Measurements from ENCODE around the gene PRDM13.
A peak's percentile ranks its signal among the peaks of the same experiment; 100 is the strongest.
"Not testable (repeated sequence)": the region's sequence is repeated elsewhere in the genome, so short reads cannot be mapped to it uniquely, and the experiment has no call there.

The PRDM13 gene

DNA sequence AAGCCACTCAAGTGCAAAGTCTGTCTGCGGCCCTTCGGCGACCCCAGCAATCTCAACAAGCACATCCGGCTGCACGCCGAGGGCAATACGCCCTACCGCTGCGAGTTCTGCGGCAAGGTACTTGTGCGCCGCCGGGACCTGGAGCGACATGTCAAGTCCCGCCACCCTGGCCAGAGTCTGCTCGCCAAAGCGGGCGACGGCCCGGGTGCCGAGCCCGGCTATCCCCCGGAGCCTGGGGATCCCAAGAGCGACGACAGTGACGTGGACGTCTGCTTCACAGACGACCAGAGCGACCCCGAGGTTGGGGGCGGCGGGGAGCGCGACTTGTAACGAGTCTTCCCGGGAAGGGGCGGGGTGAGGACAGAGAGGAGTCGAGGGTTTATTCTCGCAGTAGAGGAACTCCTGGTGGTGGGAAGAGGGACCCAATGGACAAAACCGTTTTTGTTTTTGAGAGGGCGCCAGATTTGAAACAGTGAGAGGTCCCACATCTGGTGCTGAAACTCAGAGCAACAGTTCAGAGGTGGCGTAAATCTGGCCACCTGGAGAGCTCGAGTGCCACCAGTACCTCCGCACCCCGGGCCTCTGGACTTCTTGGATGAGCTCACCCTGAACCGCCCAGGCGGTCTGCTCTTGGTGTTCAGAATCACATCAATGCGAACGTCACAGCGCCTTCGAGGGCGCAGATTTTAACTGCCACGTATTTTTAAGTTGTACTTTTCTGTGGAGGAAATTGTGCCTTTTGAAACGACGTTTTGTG lies 8.0 kb downstream of the PRDM13 start:
- Histone ChIP-seq H3K9ac (ENCODE audit: insufficient read length) (peak overlapping the region; percentile 39), H3K36me3 (ENCODE audit: insufficient read depth, low read length) (no peaks in the 10 kb centered on the region), H3K27ac (no peak overlapping the region), H3K9me3 (ENCODE audit: low read depth, low read length) (no peaks in the 10 kb centered on the region), H3K4me3 (peak overlapping the region; percentile 81)
- TF ChIP-seq EZH2 (IDR thresholded peaks at IDR 0.05) (no peak), FOXP2 (optimal IDR thresholded peaks at IDR 0.05; ENCODE audit: control extremely low read depth, extremely low read length, insufficient read depth) (no peak), POLR2AphosphoS5 (IDR thresholded peaks at IDR 0.05; ENCODE audit: borderline replicate concordance, low read depth, low read length) (no peak)
- no peak for DNase-seq (ENCODE audit: low read depth, low spot score)

DNA sequence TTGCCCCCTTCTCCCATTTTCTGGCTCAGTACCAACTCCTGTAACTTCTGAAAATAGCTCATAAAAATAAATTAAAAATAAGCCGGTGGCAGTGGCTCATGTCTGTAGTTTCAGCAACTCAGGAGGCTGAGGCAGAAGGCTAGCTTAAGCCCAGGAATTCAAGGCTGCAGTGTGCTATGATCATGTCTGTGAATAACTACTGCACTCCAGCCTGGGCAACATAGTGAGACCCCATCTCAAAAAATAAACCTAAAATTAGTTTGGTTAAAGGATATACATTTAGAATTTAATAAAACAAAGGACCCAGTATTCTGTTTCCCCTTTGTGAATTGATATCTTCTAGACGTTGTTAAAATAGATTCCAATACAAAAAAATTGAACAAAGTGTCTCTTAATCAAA lies 10.5 kb downstream of the PRDM13 start:
- Histone ChIP-seq H3K9me3 (ENCODE audit: low read depth, low read length) (no peaks in the 10 kb centered on the region), H3K36me3 (ENCODE audit: insufficient read depth, low read length) (no peaks in the 10 kb centered on the region), H3K4me3 (no peak overlapping the region), H3K27ac (no peak overlapping the region), H3K9ac (ENCODE audit: insufficient read length) (no peak overlapping the region)
- no peak for DNase-seq (ENCODE audit: low read depth, low spot score)
- TF ChIP-seq EZH2 (IDR thresholded peaks at IDR 0.05): no peak
- TF ChIP-seq FOXP2 (optimal IDR thresholded peaks at IDR 0.05; ENCODE audit: control extremely low read depth, extremely low read length, insufficient read depth): no peak
- TF ChIP-seq POLR2AphosphoS5 (IDR thresholded peaks at IDR 0.05; ENCODE audit: borderline replicate concordance, low read depth, low read length): no peak

DNA sequence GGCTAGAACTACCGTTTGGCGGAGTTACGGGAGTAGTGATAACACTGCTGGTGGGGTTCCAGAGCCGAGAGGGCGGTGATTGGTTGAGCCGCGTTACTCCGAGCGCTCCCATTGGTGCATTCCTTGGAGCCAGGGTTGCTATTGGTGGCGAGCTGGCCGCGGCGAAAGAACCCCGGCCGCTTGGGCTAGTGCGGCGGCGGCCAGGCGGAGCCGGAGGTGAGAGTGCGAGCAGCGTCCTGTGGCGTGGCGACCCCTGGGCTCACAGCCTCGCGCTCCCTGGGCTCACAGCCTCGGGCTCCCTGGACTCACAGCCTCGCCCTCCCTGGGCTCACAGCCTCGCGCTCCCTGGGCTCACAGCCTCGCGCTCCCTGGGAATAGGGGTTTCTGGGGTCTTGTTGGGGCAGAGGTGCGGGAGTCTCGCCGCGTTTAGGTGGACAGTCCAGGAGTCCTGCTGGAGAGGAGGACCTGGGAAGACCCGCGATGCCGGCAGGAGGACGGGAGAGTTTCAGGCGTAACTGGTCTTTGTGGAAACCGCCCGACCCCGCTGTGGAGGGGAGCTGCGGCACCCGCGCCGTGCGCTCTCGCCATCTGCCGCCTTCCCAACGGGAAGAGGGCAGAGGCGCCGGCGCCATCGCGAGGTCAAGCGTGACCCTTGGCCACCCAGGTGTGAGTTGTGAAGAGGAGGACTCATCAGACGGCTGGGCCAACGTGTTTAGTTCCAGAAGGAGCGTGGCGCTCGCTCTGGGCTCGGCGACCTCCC lies 12.2 kb downstream of the PRDM13 start:
- Histone ChIP-seq H3K9me3 (ENCODE audit: low read depth, low read length) (no peaks in the 10 kb centered on the region), H3K9ac (ENCODE audit: insufficient read length) (no peak overlapping the region), H3K4me3 (no peak overlapping the region), H3K36me3 (ENCODE audit: insufficient read depth, low read length) (no peaks in the 10 kb centered on the region), H3K27ac (no peak overlapping the region)
- no peak for DNase-seq (ENCODE audit: low read depth, low spot score)
- no peak for TF ChIP-seq POLR2AphosphoS5 (IDR thresholded peaks at IDR 0.05; ENCODE audit: borderline replicate concordance, low read depth, low read length)
- TF ChIP-seq FOXP2 (optimal IDR thresholded peaks at IDR 0.05; ENCODE audit: control extremely low read depth, extremely low read length, insufficient read depth): no peak

DNA sequence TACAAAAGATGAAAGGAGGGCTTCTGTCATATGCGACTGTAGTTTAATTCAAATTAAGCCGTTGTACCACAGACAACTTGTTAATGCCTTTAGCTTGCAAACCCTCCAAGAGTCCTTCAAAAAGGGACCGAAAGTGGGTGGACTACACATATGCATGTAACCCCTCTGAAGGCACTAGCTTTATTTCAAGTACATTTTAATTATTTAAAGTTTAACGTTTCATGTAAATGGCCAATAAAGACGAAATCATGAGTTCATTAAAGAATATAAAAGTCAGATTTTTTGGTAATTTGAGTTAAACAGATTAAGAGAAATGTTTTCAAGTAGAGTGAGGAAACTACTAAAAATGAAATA lies 12.8 kb downstream of the PRDM13 start:
- Histone ChIP-seq H3K36me3 (ENCODE audit: insufficient read depth, low read length) (no peaks in the 10 kb centered on the region), H3K27ac (no peak overlapping the region), H3K9ac (ENCODE audit: insufficient read length) (no peak overlapping the region), H3K9me3 (ENCODE audit: low read depth, low read length) (no peaks in the 10 kb centered on the region), H3K4me3 (no peak overlapping the region)
- TF ChIP-seq FOXP2 (optimal IDR thresholded peaks at IDR 0.05; ENCODE audit: control extremely low read depth, extremely low read length, insufficient read depth): no peak
- no peak for TF ChIP-seq EZH2 (IDR thresholded peaks at IDR 0.05)
- no peak for TF ChIP-seq POLR2AphosphoS5 (IDR thresholded peaks at IDR 0.05; ENCODE audit: borderline replicate concordance, low read depth, low read length)
- no peak for DNase-seq (ENCODE audit: low read depth, low spot score)

DNA sequence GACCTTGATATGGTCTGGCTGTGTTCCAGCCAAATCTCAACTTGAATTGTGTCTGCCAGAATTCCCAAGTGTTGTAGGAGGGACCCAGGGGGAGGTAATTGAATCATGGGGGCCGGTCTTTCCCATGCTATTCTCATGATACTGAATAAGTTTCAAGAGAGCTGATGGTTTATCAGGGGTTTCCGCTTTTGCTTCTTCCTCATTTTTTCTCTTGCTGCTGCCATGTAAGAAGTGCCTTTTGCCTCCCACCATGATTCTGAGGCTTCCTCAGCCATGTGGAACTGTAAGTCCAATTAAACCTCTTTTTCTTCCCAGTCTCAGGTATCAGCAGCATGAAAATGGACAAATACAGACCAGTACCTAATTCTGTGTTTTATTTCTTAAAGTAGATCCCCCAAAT lies 15.4 kb downstream of the PRDM13 start:
- not testable (repeated sequence) for H3K27ac ChIP-seq; H3K9ac ChIP-seq (ENCODE audit: insufficient read length); H3K36me3 ChIP-seq (ENCODE audit: insufficient read depth, low read length); DNase-seq (ENCODE audit: low read depth, low spot score); H3K9me3 ChIP-seq (ENCODE audit: low read depth, low read length); H3K4me3 ChIP-seq

DNA sequence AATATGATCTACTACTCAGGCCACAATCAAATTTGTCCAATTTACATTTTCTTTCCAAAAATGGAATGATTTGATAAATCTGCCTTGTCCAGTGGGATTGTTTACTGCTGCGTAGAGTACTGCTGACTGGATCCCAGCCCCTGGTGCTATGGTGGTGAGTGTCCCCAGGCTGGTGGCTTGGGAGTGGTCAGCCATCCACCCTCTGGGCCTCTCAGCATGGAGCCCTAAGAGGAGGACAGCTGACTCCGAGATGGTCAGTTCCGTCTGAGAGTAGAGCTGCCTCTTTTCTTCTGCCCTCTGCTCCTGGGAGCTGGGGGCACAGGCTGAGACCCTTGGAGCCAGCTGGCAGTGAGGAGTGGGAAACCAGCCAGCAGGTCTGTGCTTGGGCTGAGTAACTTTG lies 22.7 kb downstream of the PRDM13 start:
- Histone ChIP-seq H3K9me3 (ENCODE audit: low read depth, low read length) (no peaks in the 10 kb centered on the region), H3K9ac (ENCODE audit: insufficient read length) (no peak overlapping the region), H3K4me3 (no peak overlapping the region), H3K27ac (no peak overlapping the region), H3K36me3 (ENCODE audit: insufficient read depth, low read length) (no peaks in the 10 kb centered on the region)
- DNase-seq (ENCODE audit: low read depth, low spot score): no peak
- TF ChIP-seq POLR2AphosphoS5 (IDR thresholded peaks at IDR 0.05; ENCODE audit: borderline replicate concordance, low read depth, low read length) (no peak), FOXP2 (optimal IDR thresholded peaks at IDR 0.05; ENCODE audit: control extremely low read depth, extremely low read length, insufficient read depth) (no peak), EZH2 (IDR thresholded peaks at IDR 0.05) (no peak)

DNA sequence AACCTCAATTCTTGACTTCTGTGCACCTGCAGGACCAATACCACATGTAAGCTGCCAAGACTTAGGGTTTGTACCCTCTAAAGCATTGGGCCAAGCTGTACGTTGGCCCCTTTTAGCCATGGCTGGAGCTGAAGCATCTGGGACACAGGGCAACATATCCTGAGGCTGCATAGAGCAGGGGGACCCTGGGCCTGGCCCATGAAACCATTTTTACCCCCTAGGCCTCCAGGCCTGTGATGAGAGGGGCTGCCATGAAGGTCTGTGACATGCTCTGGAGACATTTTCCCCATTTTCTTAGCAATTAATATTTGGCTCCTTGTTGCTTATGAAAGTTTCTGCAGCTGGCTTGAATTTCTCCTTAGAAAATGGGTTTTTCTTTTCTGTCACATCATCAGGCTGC lies 31.0 kb downstream of the PRDM13 start:
- H3K9me3 ChIP-seq (ENCODE audit: low read depth, low read length): no peaks in the 10 kb centered on the region
- no peak overlapping the region for H3K27ac ChIP-seq
- H3K4me3 ChIP-seq: no peak overlapping the region
- no peak for DNase-seq (ENCODE audit: low read depth, low spot score)
- TF ChIP-seq POLR2AphosphoS5 (IDR thresholded peaks at IDR 0.05; ENCODE audit: borderline replicate concordance, low read depth, low read length): no peak
- TF ChIP-seq FOXP2 (optimal IDR thresholded peaks at IDR 0.05; ENCODE audit: control extremely low read depth, extremely low read length, insufficient read depth): no peak
- H3K9ac ChIP-seq (ENCODE audit: insufficient read length): no peak overlapping the region
- H3K36me3 ChIP-seq (ENCODE audit: insufficient read depth, low read length): no peaks in the 10 kb centered on the region

DNA sequence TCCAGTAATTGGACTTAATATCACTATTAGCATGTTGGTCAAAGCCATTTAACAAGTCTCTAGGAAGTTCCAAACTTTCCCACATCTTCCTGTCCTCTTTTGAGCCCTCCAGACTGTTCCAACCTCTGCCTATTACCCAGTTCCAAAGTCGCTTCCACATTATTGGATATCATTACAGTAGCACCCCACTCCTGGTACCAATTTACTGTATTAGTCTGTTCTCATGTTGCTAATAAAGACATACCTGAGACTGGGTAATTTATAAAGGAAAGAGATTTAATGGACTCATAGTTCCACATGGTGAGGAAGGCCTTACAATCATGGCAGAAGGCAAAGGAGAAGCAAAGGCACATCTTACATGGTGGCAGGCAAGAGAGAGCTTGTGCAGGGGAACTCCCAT lies 31.7 kb downstream of the PRDM13 start:
- not testable (repeated sequence) for DNase-seq (ENCODE audit: low read depth, low spot score); H3K27ac ChIP-seq; H3K4me3 ChIP-seq; H3K36me3 ChIP-seq (ENCODE audit: insufficient read depth, low read length); H3K9ac ChIP-seq (ENCODE audit: insufficient read length); H3K9me3 ChIP-seq (ENCODE audit: low read depth, low read length)

DNA sequence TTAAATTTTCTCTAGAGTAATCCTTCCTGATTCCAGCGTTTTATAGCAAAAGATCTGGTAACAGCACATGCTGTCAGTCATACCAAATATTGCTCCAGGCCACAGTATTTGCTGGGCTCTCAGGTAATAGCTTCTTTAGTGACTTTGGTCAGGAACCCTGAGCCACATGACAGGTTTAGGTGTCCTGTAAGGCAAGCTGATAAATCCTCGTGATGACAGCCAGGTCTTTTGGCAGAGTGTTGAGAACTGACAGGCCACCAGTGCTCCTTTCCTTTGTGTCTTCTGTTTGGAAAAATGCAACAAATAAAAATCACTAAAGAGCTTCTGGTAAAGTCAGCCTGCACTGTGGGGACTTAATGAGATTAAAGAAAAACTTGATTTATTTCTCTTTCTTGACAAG lies 34.6 kb downstream of the PRDM13 start:
- no peak overlapping the region for H3K4me3 ChIP-seq
- H3K27ac ChIP-seq: no peak overlapping the region
- H3K9ac ChIP-seq (ENCODE audit: insufficient read length): no peak overlapping the region
- no peak for DNase-seq (ENCODE audit: low read depth, low spot score)
- H3K9me3 ChIP-seq (ENCODE audit: low read depth, low read length): no peaks in the 10 kb centered on the region
- TF ChIP-seq EZH2 (IDR thresholded peaks at IDR 0.05) (no peak), FOXP2 (optimal IDR thresholded peaks at IDR 0.05; ENCODE audit: control extremely low read depth, extremely low read length, insufficient read depth) (no peak), POLR2AphosphoS5 (IDR thresholded peaks at IDR 0.05; ENCODE audit: borderline replicate concordance, low read depth, low read length) (no peak)
- no peaks in the 10 kb centered on the region for H3K36me3 ChIP-seq (ENCODE audit: insufficient read depth, low read length)

Measured in SK-N-MC (cell line).